GM19438 (cell line): ENCODE data around the gene ISYNA1.

Experiments used
- ATAC-seq: cut with Tn5 transposase; IDR thresholded peaks from one replicate; pipeline ENCODE4 v1.9.1; 2021; ENCODE audit warnings: low read depth; ENCODE audit not compliant: unreplicated experiment

The ISYNA1 gene

GRCh38 chr19:18468517-18468916 lies 30.6 kb upstream of the ISYNA1 start:
- ATAC-seq = no peak

- ATAC-seq = no peak
Measured at GRCh38 chr19:18467978-18468377, 30.0 kb upstream of the ISYNA1 start.

GRCh38 chr19:18466354-18466753 lies 28.4 kb upstream of the ISYNA1 start:
- no peak for ATAC-seq

- ATAC-seq = no peak
Measured at GRCh38 chr19:18465964-18466339, 28.0 kb upstream of the ISYNA1 start.

GRCh38 chr19:18465214-18465963 lies 27.5 kb upstream of the ISYNA1 start:
- ATAC-seq = no peak

GRCh38 chr19:18464646-18465045 lies 26.7 kb upstream of the ISYNA1 start:
- ATAC-seq = no peak

- ATAC-seq = no peak
Measured at GRCh38 chr19:18461471-18461870, 23.5 kb upstream of the ISYNA1 start.

- no peak for ATAC-seq
Measured at GRCh38 chr19:18460900-18461299, 23.0 kb upstream of the ISYNA1 start.

- no peak for ATAC-seq
Measured at GRCh38 chr19:18457483-18458331, 19.8 kb upstream of the ISYNA1 start.

- no peak for ATAC-seq
Measured at GRCh38 chr19:18456974-18457373, 19.0 kb upstream of the ISYNA1 start.

- ATAC-seq = no peak
Measured at GRCh38 chr19:18456279-18456678, 18.3 kb upstream of the ISYNA1 start.

GRCh38 chr19:18453269-18454024 lies 15.5 kb upstream of the ISYNA1 start:
- no peak for ATAC-seq

- no peak for ATAC-seq
Measured at GRCh38 chr19:18452386-18452785, 14.5 kb upstream of the ISYNA1 start.

GRCh38 chr19:18450931-18451836 lies 13.3 kb upstream of the ISYNA1 start:
- no peak for ATAC-seq

GRCh38 chr19:18450021-18450930 lies 12.3 kb upstream of the ISYNA1 start:
- no peak for ATAC-seq

GRCh38 chr19:18449552-18449951 lies 11.6 kb upstream of the ISYNA1 start:
- no peak for ATAC-seq

- ATAC-seq = no peak
Measured at GRCh38 chr19:18446811-18447359, 9.0 kb upstream of the ISYNA1 start.

- ATAC-seq = no peak
Measured at GRCh38 chr19:18446145-18446810, 8.3 kb upstream of the ISYNA1 start.
